GM10847 (cell line): ENCODE data around the gene OR2A2.

Experiments
- POLR2A ChIP-seq: IDR thresholded peaks from 2 replicates; pipeline ENCODE4 v1.6.1; 2011; ENCODE audit not compliant: insufficient read length; ENCODE audit errors: extremely low read depth

The OR2A2 gene

DNA sequence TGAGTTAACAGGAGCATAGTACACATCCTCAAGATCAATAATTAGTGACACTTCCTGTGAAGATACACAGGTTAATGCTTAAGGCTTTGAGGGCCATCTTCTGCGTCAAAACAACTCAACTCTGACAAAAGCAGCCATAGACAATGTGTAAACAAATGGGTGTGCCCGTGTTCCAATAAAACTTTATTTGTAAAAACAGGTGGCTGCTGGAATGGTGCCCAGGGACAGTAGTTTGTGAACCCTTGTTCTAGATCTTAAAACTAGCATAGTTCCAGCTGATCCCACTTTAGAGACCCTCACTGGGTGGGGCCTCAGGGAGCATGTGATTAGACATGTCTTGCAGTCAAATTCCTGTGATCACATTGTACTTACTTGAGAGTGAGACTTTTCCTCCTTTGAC is 21.3 kb downstream of the OR2A2 start:
- no peak for TF ChIP-seq POLR2A

DNA sequence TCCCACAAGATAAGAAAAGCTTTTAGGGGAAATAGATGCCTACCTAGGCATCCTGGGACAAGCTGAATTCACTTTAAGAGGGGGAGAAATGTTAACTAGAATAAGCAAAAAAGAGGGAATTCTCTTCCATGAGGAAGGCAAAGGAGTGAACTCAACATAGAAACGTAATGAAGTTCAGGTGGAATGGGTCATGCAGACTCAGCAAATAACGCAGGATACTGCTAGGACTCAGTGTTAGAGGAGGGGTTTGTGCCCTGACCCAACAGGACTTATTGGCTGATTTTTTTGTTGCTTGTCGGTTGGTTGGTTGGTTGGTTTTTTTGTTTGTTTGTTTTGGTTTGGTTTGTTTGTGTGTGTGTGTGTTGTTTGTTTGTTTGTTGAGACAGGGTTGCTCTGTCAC is 22.9 kb downstream of the OR2A2 start:
- TF ChIP-seq POLR2A, result no peak

- TF ChIP-seq POLR2A, result no peak
Measured at GRCh38 chr7:144133307-144133706, 23.9 kb downstream of the OR2A2 start.

DNA sequence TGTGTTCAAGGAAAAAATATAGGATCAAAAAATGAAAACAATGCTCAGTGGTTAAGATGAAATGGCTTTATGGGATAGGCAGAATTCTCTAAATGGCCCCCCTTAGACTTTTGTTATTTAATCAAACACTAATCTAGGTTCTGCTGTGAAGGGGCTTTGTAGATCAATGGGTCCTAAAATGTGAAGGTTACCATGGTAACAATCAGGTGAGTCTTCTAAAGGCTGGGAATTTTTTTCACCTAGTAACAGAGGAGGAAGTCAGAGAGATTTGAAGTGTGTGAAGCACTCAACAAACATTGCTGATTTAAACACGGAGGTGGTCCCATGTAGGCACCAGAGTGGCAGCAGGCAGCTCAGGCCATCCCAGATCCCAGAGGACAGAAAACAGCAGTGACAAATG is 24.7 kb downstream of the OR2A2 start:
- no peak for TF ChIP-seq POLR2A

GRCh38 chr7:144137501-144137900 is 28.1 kb downstream of the OR2A2 start:
- no peak for TF ChIP-seq POLR2A

DNA sequence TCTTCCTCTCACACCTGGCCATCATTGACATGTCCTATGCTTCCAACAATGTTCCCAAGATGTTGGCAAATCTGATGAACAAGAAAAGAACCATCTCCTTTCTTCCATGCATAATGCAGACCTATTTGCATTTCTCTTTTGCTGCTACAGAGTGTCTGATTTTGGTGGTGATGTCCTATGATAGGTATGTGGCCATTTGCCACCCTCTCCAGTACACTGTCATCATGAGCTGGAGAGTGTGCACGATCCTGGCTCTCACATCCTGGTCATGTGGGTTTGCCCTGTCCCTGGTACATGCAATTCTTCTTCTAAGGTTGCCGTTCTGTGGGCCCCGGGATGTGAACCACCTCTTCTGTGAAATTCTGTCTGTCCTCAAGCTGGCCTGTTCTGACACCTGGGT is 32.8 kb downstream of the OR2A2 start:
- TF ChIP-seq POLR2A, result no peak

DNA sequence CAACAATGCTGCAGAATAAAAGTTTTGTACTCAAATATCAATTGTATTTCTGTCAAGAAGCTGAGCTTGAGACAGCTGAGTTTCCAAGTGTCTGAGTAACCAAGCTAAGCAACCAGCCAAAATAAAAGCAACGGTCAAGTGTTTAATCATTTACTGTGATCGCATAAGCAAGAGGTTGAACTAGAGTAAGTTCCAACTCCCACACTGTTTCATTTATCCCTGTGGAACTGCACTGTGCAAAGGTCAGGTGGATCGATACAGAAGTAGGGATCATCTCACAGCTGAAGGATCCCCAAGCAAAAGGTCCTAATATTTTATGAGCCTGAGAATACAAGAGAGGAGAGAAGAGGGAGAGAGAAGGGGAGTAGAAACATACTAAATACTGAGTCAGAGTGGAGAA is 35.0 kb downstream of the OR2A2 start:
- TF ChIP-seq POLR2A, result no peak

GRCh38 chr7:144148224-144148827 is 38.9 kb downstream of the OR2A2 start:
- no peak for TF ChIP-seq POLR2A

GRCh38 chr7:144158861-144159260 is 49.5 kb downstream of the OR2A2 start:
- no peak for TF ChIP-seq POLR2A
